GM20000 (cell line): ENCODE measurements around the gene SHC2.
"Not testable (repeated sequence)": the region's sequence is repeated elsewhere in the genome, so short reads cannot be mapped to it uniquely, and the experiment has no call there.

ENCODE experiments used
- DNase-seq: peaks from one replicate; pipeline ENCODE4 v3.0.0; 2012; ENCODE audit warnings: low spot score
- CTCF ChIP-seq: IDR thresholded peaks from 2 replicates; pipeline ENCODE4 v1.5.1; 2012; ENCODE audit warnings: mild to moderate bottlenecking, control low read depth; ENCODE audit errors: extremely low read depth, missing control alignments

SHC2 gene

GRCh38 chr19:430701-431100 is 30.1 kb downstream of the SHC2 start:
- TF ChIP-seq CTCF: no peak

GRCh38 chr19:428149-428548 is 32.7 kb downstream of the SHC2 start:
- no peak for TF ChIP-seq CTCF
- DNase-seq: no peak

More at GRCh38 chr19:430701-431100, 30.1 kb downstream of the SHC2 start:
- no peak for DNase-seq

- DNase-seq: not testable (repeated sequence)
These were observed 33.2 kb downstream of the SHC2 start for GRCh38 chr19:427675-428074.

GRCh38 chr19:426725-427445 is 33.9 kb downstream of the SHC2 start:
- TF ChIP-seq CTCF: no peak
- DNase-seq: no peak

GRCh38 chr19:425056-425455 is 35.8 kb downstream of the SHC2 start:
- DNase-seq: no peak
- no peak for TF ChIP-seq CTCF

- no peak for TF ChIP-seq CTCF
- no peak for DNase-seq
These were observed 36.3 kb downstream of the SHC2 start for GRCh38 chr19:424546-424945.

- no peak for DNase-seq
These were observed 37.0 kb downstream of the SHC2 start for GRCh38 chr19:423691-424466.

GRCh38 chr19:422917-423226 is 38.0 kb downstream of the SHC2 start:
- not testable (repeated sequence) for DNase-seq

More at GRCh38 chr19:423691-424466, 37.0 kb downstream of the SHC2 start:
- no peak for TF ChIP-seq CTCF
